GM19193 (cell line): ENCODE measurements around the gene RALY.

ENCODE experiments used
- POLR2A ChIP-seq: IDR thresholded peaks from 4 replicates; pipeline ENCODE4 v1.6.1; 2011; ENCODE audit not compliant: insufficient read depth, insufficient read length; ENCODE audit errors: extremely low read depth

RALY gene

DNA sequence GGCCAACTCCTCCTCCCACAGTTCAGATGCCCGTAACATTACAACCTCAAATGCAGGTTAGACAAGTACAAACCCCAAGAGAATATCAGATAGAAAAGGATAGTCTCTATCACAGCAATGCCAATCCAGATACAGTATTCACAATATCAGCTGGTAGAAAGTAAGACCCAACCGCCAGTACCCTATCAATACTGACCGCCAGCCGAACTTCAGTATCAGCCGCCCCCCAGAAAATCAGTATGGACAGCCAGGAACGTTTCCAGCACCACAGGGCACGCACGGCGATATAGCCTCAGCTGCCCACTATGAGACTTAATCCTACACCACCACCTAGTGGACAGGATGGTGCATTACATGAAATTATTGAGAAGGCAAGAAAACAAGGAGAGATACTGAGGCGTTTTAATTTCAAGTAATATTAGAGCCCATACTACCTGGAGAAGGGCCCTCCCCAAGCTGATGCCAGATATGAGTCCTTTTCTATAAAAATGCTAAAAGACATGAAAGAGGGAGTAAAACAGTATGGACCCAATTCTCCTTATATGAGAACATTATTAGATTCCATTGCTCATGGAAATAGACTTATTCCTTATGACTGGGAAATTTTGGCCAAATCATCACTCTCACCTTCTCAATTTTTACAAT, 135.9 kb downstream of the RALY start:
- no peak for TF ChIP-seq POLR2A

DNA sequence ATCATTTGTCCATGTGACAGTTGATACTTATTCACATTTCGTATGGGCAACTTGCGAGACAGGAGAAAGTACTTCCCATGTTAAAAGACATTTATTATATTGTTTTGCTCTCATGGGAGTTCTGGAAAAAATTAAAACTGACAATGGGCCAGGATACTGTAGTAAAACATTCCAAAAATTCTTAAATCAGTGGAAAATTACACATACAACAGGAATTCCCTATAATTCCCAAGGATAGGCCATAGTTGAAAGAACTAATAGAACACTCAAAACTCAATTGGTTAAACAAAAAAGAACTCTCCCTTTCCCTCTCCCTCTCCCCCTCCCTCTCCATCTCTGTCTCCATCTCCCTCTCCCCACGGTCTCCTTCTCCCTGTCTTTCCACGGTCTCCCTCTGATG, 137.8 kb downstream of the RALY start:
- no peak for TF ChIP-seq POLR2A
